IMR-90 (cell line): ENCODE data around the gene OPTC. TPM values are rescaled to one million over a fixed set of nuclear protein-coding genes. Genes with fewer than 3 reads are reported as not detected.
A peak's percentile ranks its signal among the peaks of the same experiment; 100 is the strongest.

Experiments used
- ATAC-seq: fragments of 200-7000 bp; cut with Tn5 transposase; 2 replicates; pipeline ENCODE4 v1.9.1; 2020; ENCODE audit warnings: low read depth, mild to moderate bottlenecking, moderate library complexity
- BruUV-seq: library from RNA; stranded (reverse); fragments of 400-500 nt; replicated peaks from 2 replicates; lab custom pipeline; 2021; lab: Mats Ljungman, UMichigan
- CTCF ChIA-PET: fragments of 300-600 bp; formaldehyde crosslinking; extraction: SDS; loops from one replicate; lab custom pipeline; 2021; ENCODE audit warnings: antibody characterized with exemption; lab: Yijun Ruan, JAX
- POLR2A ChIA-PET: fragments of 300-600 bp; sonication (Branson Sonifier 250); formaldehyde crosslinking; loops from one replicate; lab custom pipeline; 2022; ENCODE audit warnings: antibody characterized with exemption; ENCODE audit not compliant: unreplicated experiment; lab: Charles Lee
- DNase-seq: peaks from one replicate; pipeline ENCODE4 v3.0.0; 2013
- H2AFZ ChIP-seq: replicated peaks from 2 replicates; pipeline ENCODE3; 2013; ENCODE audit warnings: low read length, mild to moderate bottlenecking; ENCODE audit not compliant: poor library complexity
- H2AK5ac ChIP-seq: 2 replicates; pipeline ENCODE4 v1.6.1; 2013; ENCODE audit warnings: low read depth, low read length, inconsistent platforms
- H2AK9ac ChIP-seq: replicated peaks from 2 replicates; pipeline ENCODE3; 2013; ENCODE audit warnings: mild to moderate bottlenecking, low read depth, low read length, moderate library complexity; ENCODE audit not compliant: poor library complexity
- H2BK120ac ChIP-seq: 2 replicates; pipeline ENCODE4 v1.6.1; 2013; ENCODE audit warnings: low read depth, low read length, inconsistent platforms
- H2BK15ac ChIP-seq: 3 replicates; pipeline ENCODE4 v1.6.1; 2013; ENCODE audit warnings: low read depth, low read length, inconsistent platforms
- H2BK20ac ChIP-seq: 2 replicates; pipeline ENCODE4 v1.6.1; 2013; ENCODE audit warnings: low read depth, mild to moderate bottlenecking, inconsistent platforms, low read length, moderate library complexity
- H2BK5ac ChIP-seq: 2 replicates; pipeline ENCODE4 v1.6.1; 2013; ENCODE audit warnings: mild to moderate bottlenecking, low read depth, low read length, inconsistent platforms; ENCODE audit not compliant: poor library complexity, severe bottlenecking
- H3K14ac ChIP-seq: replicated peaks from 2 replicates; pipeline ENCODE4 v1.6.1; 2013; ENCODE audit warnings: low read depth, low read length, inconsistent platforms
- H3K18ac ChIP-seq: 2 replicates; pipeline ENCODE4 v1.6.1; 2013; ENCODE audit warnings: low read depth, low read length, control low read depth
- H3K23ac ChIP-seq: 2 replicates; pipeline ENCODE4 v1.6.1; 2013; ENCODE audit warnings: low read depth, low read length, inconsistent platforms
- H3K27ac ChIP-seq: 2 replicates; pipeline ENCODE4 v1.5.1; 2013; ENCODE audit warnings: mild to moderate bottlenecking, control low read depth, low read length; ENCODE audit not compliant: insufficient read depth
- H3K27me3 ChIP-seq: 2 replicates; pipeline ENCODE4 v1.6.1; 2013; ENCODE audit warnings: low read length; ENCODE audit not compliant: control insufficient read depth, insufficient read depth
- H3K36me3 ChIP-seq: 2 replicates; pipeline ENCODE4 v1.6.1; 2013; ENCODE audit warnings: low read length, mixed read lengths; ENCODE audit not compliant: control insufficient read depth, insufficient read depth
- H3K4ac ChIP-seq: 2 replicates; pipeline ENCODE4 v1.6.1; 2013; ENCODE audit warnings: low read depth, low read length, inconsistent platforms
- H3K4me1 ChIP-seq: 2 replicates; pipeline ENCODE4 v1.6.1; 2013; ENCODE audit warnings: low read length, mixed read lengths; ENCODE audit not compliant: control insufficient read depth, insufficient read depth
- H3K4me2 ChIP-seq: 2 replicates; pipeline ENCODE4 v1.6.1; 2013; ENCODE audit warnings: low read depth, mild to moderate bottlenecking, control low read depth, low read length, moderate library complexity
- H3K4me3 ChIP-seq: 2 replicates; pipeline ENCODE4 v1.5.1; 2013; ENCODE audit warnings: low read depth, mild to moderate bottlenecking, control low read depth, low read length, moderate library complexity; ENCODE audit not compliant: insufficient read depth
- H3K56ac ChIP-seq: 2 replicates; pipeline ENCODE4 v1.6.1; 2013; ENCODE audit warnings: low read length, inconsistent platforms; ENCODE audit not compliant: insufficient read depth; ENCODE audit errors: extremely low read depth
- H3K79me1 ChIP-seq, 2 experiments: 2 replicates each; pipeline ENCODE4 v1.6.1; 2013; ENCODE audit warnings: low read length in 2 of 2, inconsistent platforms in 1 of 2, low read depth in 1 of 2
- H3K9ac ChIP-seq: 2 replicates; pipeline ENCODE4 v1.6.1; 2013; ENCODE audit warnings: low read depth, low read length, control low read depth
- H3K9me1 ChIP-seq: 2 replicates; pipeline ENCODE4 v1.6.1; 2013; ENCODE audit warnings: low read length, inconsistent platforms; ENCODE audit not compliant: insufficient read depth
- H3K9me3 ChIP-seq: 2 replicates; pipeline ENCODE4 v1.6.1; 2013; ENCODE audit warnings: low read length; ENCODE audit not compliant: control insufficient read depth, insufficient read depth
- H4K20me1 ChIP-seq: 2 replicates; pipeline ENCODE4 v1.6.1; 2013; ENCODE audit warnings: low read length, inconsistent platforms; ENCODE audit not compliant: insufficient read depth
- H4K5ac ChIP-seq: 2 replicates; pipeline ENCODE4 v1.6.1; 2013; ENCODE audit warnings: mild to moderate bottlenecking, low read depth, low read length, control low read depth
- H4K8ac ChIP-seq, 2 experiments: 2 replicates each; pipeline ENCODE4 v1.6.1; 2013; ENCODE audit warnings: low read depth in 2 of 2, low read length in 2 of 2, control low read depth in 1 of 2, inconsistent platforms in 1 of 2
- H4K91ac ChIP-seq: 2 replicates; pipeline ENCODE4 v1.6.1; 2013; ENCODE audit warnings: low read depth, low read length, inconsistent platforms; ENCODE audit not compliant: insufficient read depth
- CEBPB ChIP-seq: IDR thresholded peaks from 2 replicates; pipeline ENCODE4 v1.6.1; 2012; ENCODE audit warnings: low read depth, low read length, improper control_type of control experiment
- ELK1 ChIP-seq: fragments of 150-350 bp; IDR thresholded peaks from 2 replicates; pipeline ENCODE4 v1.6.1; 2016; ENCODE audit warnings: low read depth, mild to moderate bottlenecking, low read length, moderate library complexity, borderline replicate concordance
- FOS ChIP-seq: fragments of 150-350 bp; IDR thresholded peaks from 2 replicates; pipeline ENCODE4 v1.6.1; 2016; ENCODE audit warnings: low read depth, low read length
- MXI1 ChIP-seq: IDR thresholded peaks from 2 replicates; pipeline ENCODE4 v1.6.1; 2012; ENCODE audit warnings: low read depth, mild to moderate bottlenecking, low read length, moderate library complexity, borderline replicate concordance
- NFE2L2 ChIP-seq: fragments of 150-350 bp; IDR thresholded peaks from 2 replicates; pipeline ENCODE4 v1.6.1; 2016; ENCODE audit warnings: low read depth, mild to moderate bottlenecking, low read length
- POLR2A ChIP-seq: IDR thresholded peaks from 2 replicates; pipeline ENCODE4 v1.6.1; 2012; ENCODE audit warnings: mild to moderate bottlenecking, low read depth, low read length
- SMC3 ChIP-seq: fragments of 150-350 bp; IDR thresholded peaks from 2 replicates; pipeline ENCODE4 v1.6.1; 2016; ENCODE audit warnings: low read depth, mild to moderate bottlenecking, antibody characterized with exemption, low read length, moderate library complexity
- WGBS, 2 experiments: methylation state at CpG; one replicate each; pipeline versions ENCODE4 v1.1.5 to v1.1.7; 2013; ENCODE audit warnings: missing lambda C conversion rate in 2 of 2; ENCODE audit not compliant: insufficient read length in 1 of 2; ENCODE audit errors: extremely low coverage in 2 of 2; 5-methylcytosine and 5-hydroxymethylcytosine counted together
- dilution Hi-C: fragments of 300-500 bp; cut with HindIII; formaldehyde crosslinking; loops from one replicate; pipeline ENCODE4 v1.14.3; 2018; ENCODE audit warnings: low sequenced_read_pairs; ENCODE audit not compliant: unreplicated experiment
- in situ Hi-C: fragments of 300-500 bp; cut with MboI; formaldehyde crosslinking; loops from 3 replicates; pipeline ENCODE4 v1.14.3; 2019; ENCODE audit warnings: low sequenced_read_pairs, inconsistent platforms, mixed read lengths
- intact Hi-C: fragments of 100-400 bp; cut with micrococcal nuclease; formaldehyde crosslinking; loops from 2 replicates; pipeline ENCODE4 v1.10.0; 2022
- polyA plus RNA-seq, 3 experiments: library from polyadenylated mRNA; depleted of rRNA; stranded (reverse); fragments of >200 nt; gene quantifications; 2 replicates each; pipeline ENCODE4 v1.2.3, GENCODE V29; 2012; ENCODE audit warnings: low replicate concordance in 1 of 3
- total RNA-seq: library from RNA; depleted of rRNA; stranded (reverse); fragments of >200 nt; gene quantifications from 2 replicates; pipeline ENCODE4 v1.2.3, GENCODE V29; 2012

OPTC gene
- total and polyA plus RNA-seq, 2 of the 4 experiments (the other 2 are of a cell fraction), result not detected

GRCh38 chr1:203509135-203509534 is 15.2 kb downstream of the OPTC start:
- Histone ChIP-seq H3K4me1 (peaks cover 48% of the 10 kb centered on the region), H3K27ac (no peak overlapping the region), H2BK15ac (peak overlapping the region; percentile 95; the same call in 2 of the 3 replicates), H3K9me3 (no peaks in the 10 kb centered on the region), H3K4ac (peak overlapping the region; percentile 97), H3K36me3 (no peaks in the 10 kb centered on the region), H2BK120ac (peak overlapping the region; percentile 96), H3K9me1 (peaks cover 52% of the 10 kb centered on the region), H2BK20ac (peak overlapping the region; percentile 86; the same call in 1 of the 2 replicates), H2AK9ac (peak overlapping the region; percentile 89), H4K20me1 (no peaks in the 10 kb centered on the region), H4K8ac (peak overlapping the region; percentile 6 to 67; a peak in 3 of 4 replicates), H3K4me2 (no peak overlapping the region), H3K79me1 (peaks cover 10 to 70% of the 10 kb centered on the region in 2 experiments), H3K9ac (no peak overlapping the region), H3K14ac (peak overlapping the region; percentile 82), H3K4me3 (no peak overlapping the region), H2AK5ac (peak overlapping the region; percentile 97), H3K56ac (peak overlapping the region; percentile 15; the same call in 1 of the 2 replicates), H2AFZ (peak overlapping the region; percentile 68), H3K18ac (peak overlapping the region; percentile 33; the same call in 1 of the 2 replicates), H4K5ac (peak overlapping the region; percentile 47; the same call in 1 of the 2 replicates), H3K27me3 (no peaks in the 10 kb centered on the region), H3K23ac (peak overlapping the region; percentile 76), H2BK5ac (peak overlapping the region; percentile 47), H4K91ac (peak overlapping the region; percentile 87)
- no CpG with 5 or more reads among the region's 1 CpG for WGBS, 2 experiments
- BruUV-seq, result no TSS peak
- intact Hi-C loops, result loop anchor here (5.0 kb wide), 1 partner anchor 98 kb away; no protein-coding TSS in a partner anchor
- in situ Hi-C loops, result loop anchor here (5.0 kb wide), 2 partner anchors 118 to 193 kb away; partner anchors contain the start of gene ATP2B4
- no peak for DNase-seq
- ATAC-seq, result no peak
- dilution Hi-C loops, result no loop called here
- ChIA-PET POLR2A (no interaction called here), CTCF (interaction anchor here (0.7 kb wide), 1 partner anchor 20 kb away, joined by 3 read pairs; no protein-coding TSS in a partner anchor)
- no peak for TF ChIP-seq MXI1
- no peak for TF ChIP-seq FOS
- no peak for TF ChIP-seq NFE2L2
- no peak for TF ChIP-seq SMC3
- TF ChIP-seq ELK1, result no peak
- TF ChIP-seq POLR2A, result no peak
- TF ChIP-seq CEBPB, result peak; percentile 7; the same call in 1 of the 2 replicates
